ENCODE results near the gene PPIF.

GRCh38 chr10:79344502-79345195 is 2.6 kb upstream of the PPIF start:
- TF ChIP-seq CTCF (optimal IDR thresholded peaks at IDR 0.05 in 1 of 3, IDR thresholded peaks at IDR 0.05 in 1 of 3, conservative IDR thresholded peaks at IDR 0.05 in 1 of 3; ENCODE audit: extremely low read depth in 1 of 3, insufficient read depth in 2 of 3, low read length in 3 of 3) (no peak), EZH2 (IDR thresholded peaks at IDR 0.05; ENCODE audit: low read length) (no peak)

All from keratinocyte (primary cell).